H1 (cell line): ENCODE data around the gene UBB.

Experiments
- HDAC2 ChIP-seq, 2 experiments: fragments of 300-600 bp in 1 of 2; sonication (generic) in 1 of 2; IDR thresholded peaks; 2 replicates each; pipeline ENCODE4 v1.6.1; 2011 to 2012; ENCODE audit warnings: low read depth in 2 of 2, low read length in 2 of 2, mild to moderate bottlenecking in 2 of 2, moderate library complexity in 2 of 2, borderline replicate concordance in 1 of 2, inconsistent platforms in 1 of 2
- POLR2A ChIP-seq, 2 experiments: IDR thresholded peaks; 1 replicate in 1 of 2; 2 replicates in 1 of 2; pipeline ENCODE4 v1.6.1; 2011; ENCODE audit warnings: low read depth in 2 of 2, low read length in 2 of 2, mild to moderate bottlenecking in 2 of 2; ENCODE audit errors: control extremely low read depth in 1 of 2

GRCh38 chr17:16374146-16374938, 6.5 kb upstream of the UBB start:
- TF ChIP-seq HDAC2 (IDR thresholded peaks at IDR 0.05; ENCODE audit: borderline replicate concordance in 1 of 2, low read depth in 2 of 2, low read length in 2 of 2): no peak
- TF ChIP-seq POLR2A (IDR thresholded peaks at IDR 0.05; ENCODE audit: control extremely low read depth in 1 of 2, low read depth in 2 of 2, low read length in 2 of 2): no peak
